ENCODE results near the gene PCDHA3. TPM values are rescaled to one million over a fixed set of nuclear protein-coding genes. Genes with fewer than 3 reads are reported as not detected.

Gene PCDHA3
- total RNA-seq, 1 experiment from 2014 or later: not detected

DNA sequence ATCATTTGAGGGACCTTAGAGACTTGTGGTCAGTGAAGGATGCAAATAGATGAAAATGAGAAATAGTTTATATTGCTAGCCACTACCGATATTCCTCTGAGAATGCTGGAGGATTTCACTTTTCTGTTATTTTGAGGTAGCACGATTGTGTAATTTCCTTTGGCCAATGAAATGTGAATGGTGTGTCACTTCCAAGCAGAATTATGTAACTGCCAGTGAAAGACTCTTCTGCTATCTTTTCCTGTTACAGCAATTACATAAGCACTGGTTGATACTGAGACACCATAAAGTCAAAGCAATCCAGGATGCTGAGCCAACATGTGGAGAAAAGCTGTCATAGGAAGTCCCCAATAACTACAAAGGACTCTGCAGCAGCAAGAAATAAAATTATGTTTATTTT is 9.8 kb upstream of the PCDHA3 start:
- Histone ChIP-seq H2BK5ac (ENCODE audit: insufficient read length, low read length) (no peak overlapping the region), H2AFZ (ENCODE audit: low read length) (no peak overlapping the region), H3K27me3 (ENCODE audit: insufficient read depth, low read length) (no peaks in the 10 kb centered on the region), H3K23ac (ENCODE audit: insufficient read length, low read depth, low read length) (no peak overlapping the region), H3K18ac (ENCODE audit: insufficient read length, low read depth, low read length) (no peak overlapping the region), H4K20me1 (ENCODE audit: control insufficient read depth, insufficient read depth, insufficient read length) (no peaks in the 10 kb centered on the region), H3T11ph (ENCODE audit: low read length) (no peak overlapping the region), H2BK12ac (ENCODE audit: insufficient read length, low read depth, low read length) (no peak overlapping the region), H3K23me2 (ENCODE audit: insufficient read length, low read depth, low read length, poor library complexity, severe bottlenecking) (peaks cover 2% of the 10 kb centered on the region), H3K56ac (ENCODE audit: insufficient read length, low read depth, low read length) (no peak overlapping the region), H3K79me1 (ENCODE audit: insufficient read depth, low read depth, low read length, poor library complexity, severe bottlenecking) (no peaks in the 10 kb centered on the region), H2BK15ac (ENCODE audit: low read depth, low read length) (no peak overlapping the region), H2BK20ac (ENCODE audit: low read depth, low read length, poor library complexity, severe bottlenecking) (no peak overlapping the region), H4K91ac (ENCODE audit: insufficient read length, low read depth, low read length) (no peak overlapping the region), H3K9me3 (ENCODE audit: control insufficient read depth, low read depth, low read length) (no peaks in the 10 kb centered on the region), H2AK5ac (ENCODE audit: insufficient read length, low read length) (no peak overlapping the region), H3K79me2 (ENCODE audit: insufficient read depth, low read length) (no peaks in the 10 kb centered on the region), H3K14ac (ENCODE audit: insufficient read depth, low read length) (no peak overlapping the region), H3K4me2 (ENCODE audit: insufficient read depth, insufficient read length, low read length) (no peak overlapping the region), H3K27ac (ENCODE audit: insufficient read length, low read depth, low read length) (no peak overlapping the region), H3K9ac (ENCODE audit: extremely low read depth, insufficient read length, low read length) (no peak overlapping the region), H3K4ac (ENCODE audit: low read depth, low read length) (no peak overlapping the region), H2BK120ac (ENCODE audit: low read depth, low read length, poor library complexity, severe bottlenecking) (no peak overlapping the region), H3K4me1 (ENCODE audit: insufficient read depth, low read length) (no peaks in the 10 kb centered on the region), H4K5ac (ENCODE audit: insufficient read length, low read depth, low read length) (no peak overlapping the region), H4K8ac (replicated peaks; ENCODE audit: insufficient read length, low read depth, low read length) (no peak overlapping the region)
- Mint-ChIP-seq H3K4me1 (0 out of 4 replicates have a peak, but pooled peaks cover 0 to under 1% of the 10 kb centered on the region in 2 experiments), H3K36me3 (ENCODE audit: insufficient read depth in 1 of 3, low read depth in 3 of 3) (peaks cover 9 to 32% (median 13%) of the 10 kb centered on the region in 3 experiments), H3K4me3 (no peak overlapping the region), H3K27me3 (ENCODE audit: low read depth) (no peaks in the 10 kb centered on the region), H3K27ac (no peak overlapping the region), H3K9me3 (peaks cover 68 to 83% of the 10 kb centered on the region in 2 experiments)
- DNase-seq: no peak
- WGBS (ENCODE audit: extremely low coverage, insufficient read length, low lambda C conversion rate): no CpG with 5 or more reads among the region's 2 CpGs
- TF ChIP-seq, protein P1, sequence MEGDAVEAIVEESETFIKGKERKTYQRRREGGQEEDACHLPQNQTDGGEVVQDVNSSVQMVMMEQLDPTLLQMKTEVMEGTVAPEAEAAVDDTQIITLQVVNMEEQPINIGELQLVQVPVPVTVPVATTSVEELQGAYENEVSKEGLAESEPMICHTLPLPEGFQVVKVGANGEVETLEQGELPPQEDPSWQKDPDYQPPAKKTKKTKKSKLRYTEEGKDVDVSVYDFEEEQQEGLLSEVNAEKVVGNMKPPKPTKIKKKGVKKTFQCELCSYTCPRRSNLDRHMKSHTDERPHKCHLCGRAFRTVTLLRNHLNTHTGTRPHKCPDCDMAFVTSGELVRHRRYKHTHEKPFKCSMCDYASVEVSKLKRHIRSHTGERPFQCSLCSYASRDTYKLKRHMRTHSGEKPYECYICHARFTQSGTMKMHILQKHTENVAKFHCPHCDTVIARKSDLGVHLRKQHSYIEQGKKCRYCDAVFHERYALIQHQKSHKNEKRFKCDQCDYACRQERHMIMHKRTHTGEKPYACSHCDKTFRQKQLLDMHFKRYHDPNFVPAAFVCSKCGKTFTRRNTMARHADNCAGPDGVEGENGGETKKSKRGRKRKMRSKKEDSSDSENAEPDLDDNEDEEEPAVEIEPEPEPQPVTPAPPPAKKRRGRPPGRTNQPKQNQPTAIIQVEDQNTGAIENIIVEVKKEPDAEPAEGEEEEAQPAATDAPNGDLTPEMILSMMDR (conservative IDR thresholded peaks at IDR 0.05): no peak
